ENCODE data around the gene RPS16. TPM values are rescaled to one million over a fixed set of nuclear protein-coding genes. Genes with fewer than 3 reads are reported as not detected.
A peak's percentile ranks its signal among the peaks of the same experiment; 100 is the strongest.

The RPS16 gene
- total and polyA plus RNA-seq, 2 donors (not counting 1 experiment from before 2014, with no cell fraction given) = 3,910 to 6,448 TPM

DNA sequence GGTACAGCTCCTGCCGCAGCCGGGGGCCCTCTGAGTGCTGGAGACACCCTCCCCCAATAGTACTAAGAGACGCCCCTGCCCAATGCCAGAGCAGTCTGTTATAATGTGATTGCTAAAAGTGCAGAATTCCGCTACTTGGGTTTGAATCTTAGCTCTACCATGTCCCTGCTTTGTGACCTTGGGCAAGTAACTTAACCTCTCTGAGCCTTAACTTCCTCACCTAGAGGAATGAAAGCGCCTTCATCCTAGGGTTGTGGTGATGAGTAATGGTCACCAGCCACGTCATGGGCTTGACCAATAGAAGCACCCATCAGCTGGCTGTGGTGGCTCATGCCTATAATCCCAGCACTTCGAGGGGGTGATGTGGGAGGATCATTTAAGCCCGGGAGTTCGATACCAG is 16.7 kb downstream of the RPS16 start:
- no peaks in the 10 kb centered on the region for H3K27me3 ChIP-seq (replicated peaks in 1 of 4; ENCODE audit: control extremely low read depth in 1 of 4, control insufficient read depth in 3 of 4, insufficient read depth in 4 of 4, low read length in 3 of 4)
- no peak overlapping the region for H3K27ac ChIP-seq (ENCODE audit: low read length in 2 of 2)
- no peak for DNase-seq
- H4K20me1 ChIP-seq (ENCODE audit: control insufficient read depth, insufficient read depth, low read length, poor library complexity, severe bottlenecking) = no peaks in the 10 kb centered on the region
- H3K36me3 ChIP-seq (replicated peaks in 1 of 2; ENCODE audit: control extremely low read depth in 1 of 2, control insufficient read depth in 1 of 2, extremely low read depth in 1 of 2, insufficient read depth in 2 of 2, low read length in 1 of 2) = peaks cover 0 to 38% of the 10 kb centered on the region in 2 experiments
- peaks cover 0 to 2% (median 0%) of the 10 kb centered on the region in 3 donors for H3K9me3 ChIP-seq (ENCODE audit: control extremely low read depth in 1 of 3, control insufficient read depth in 2 of 3, insufficient read depth in 1 of 3, low read length in 2 of 3)
- WGBS (ENCODE audit: insufficient coverage) = 89% methylated on average over 4 of the region's 9 CpGs
- Mint-ChIP-seq H3K9me3 (ENCODE audit: insufficient read depth) (no peaks in the 10 kb centered on the region), H3K4me1 (peaks cover 17% of the 10 kb centered on the region), H3K27me3 (no peaks in the 10 kb centered on the region), H3K27ac (no peak overlapping the region), H3K4me3 (no peak overlapping the region)
- intact Hi-C loops (cut with micrococcal nuclease) = no loop called here
- H3K4me1 ChIP-seq (ENCODE audit: control insufficient read depth in 2 of 2, insufficient read depth in 2 of 2, low read length in 2 of 2) = peaks cover 3 to 4% of the 10 kb centered on the region in 2 donors
- CTCF ChIA-PET = interaction anchor here (1.1 to 2.6 kb wide), 2 partner anchors 9 to 17 kb away, joined by 3 to 14 read pairs; partner anchors contain the start of gene RPS16
- H2AFZ ChIP-seq (ENCODE audit: insufficient read depth, low read depth, low read length, poor library complexity, severe bottlenecking) = no peak overlapping the region
- no peaks in the 10 kb centered on the region for H3K79me2 ChIP-seq (ENCODE audit: control insufficient read depth, insufficient read depth, low read length)
- no peak overlapping the region for H3K4me3 ChIP-seq (ENCODE audit: control extremely low read depth in 1 of 5, extremely low read depth in 1 of 5, insufficient read depth in 1 of 5, low read depth in 2 of 5, low read length in 4 of 5)
- no peak overlapping the region for H3K9ac ChIP-seq (ENCODE audit: low read length)
- POLR2A ChIA-PET = interaction anchor here (3.5 kb wide), 1 partner anchor 17 kb away, joined by 9 read pairs; the partner anchor contains the start of gene RPS16
- TF ChIP-seq, protein P1, sequence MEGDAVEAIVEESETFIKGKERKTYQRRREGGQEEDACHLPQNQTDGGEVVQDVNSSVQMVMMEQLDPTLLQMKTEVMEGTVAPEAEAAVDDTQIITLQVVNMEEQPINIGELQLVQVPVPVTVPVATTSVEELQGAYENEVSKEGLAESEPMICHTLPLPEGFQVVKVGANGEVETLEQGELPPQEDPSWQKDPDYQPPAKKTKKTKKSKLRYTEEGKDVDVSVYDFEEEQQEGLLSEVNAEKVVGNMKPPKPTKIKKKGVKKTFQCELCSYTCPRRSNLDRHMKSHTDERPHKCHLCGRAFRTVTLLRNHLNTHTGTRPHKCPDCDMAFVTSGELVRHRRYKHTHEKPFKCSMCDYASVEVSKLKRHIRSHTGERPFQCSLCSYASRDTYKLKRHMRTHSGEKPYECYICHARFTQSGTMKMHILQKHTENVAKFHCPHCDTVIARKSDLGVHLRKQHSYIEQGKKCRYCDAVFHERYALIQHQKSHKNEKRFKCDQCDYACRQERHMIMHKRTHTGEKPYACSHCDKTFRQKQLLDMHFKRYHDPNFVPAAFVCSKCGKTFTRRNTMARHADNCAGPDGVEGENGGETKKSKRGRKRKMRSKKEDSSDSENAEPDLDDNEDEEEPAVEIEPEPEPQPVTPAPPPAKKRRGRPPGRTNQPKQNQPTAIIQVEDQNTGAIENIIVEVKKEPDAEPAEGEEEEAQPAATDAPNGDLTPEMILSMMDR (IDR thresholded peaks at IDR 0.05) = no peak
- no peak for TF ChIP-seq EZH2 (IDR thresholded peaks at IDR 0.05; ENCODE audit: borderline replicate concordance, insufficient read depth, low read depth, low read length, poor library complexity, severe bottlenecking)
- ATAC-seq (ENCODE audit: low read depth) = no peak
- no peak overlapping the region for H3K4me2 ChIP-seq (replicated peaks; ENCODE audit: low read depth, low read length, poor library complexity, severe bottlenecking)

DNA sequence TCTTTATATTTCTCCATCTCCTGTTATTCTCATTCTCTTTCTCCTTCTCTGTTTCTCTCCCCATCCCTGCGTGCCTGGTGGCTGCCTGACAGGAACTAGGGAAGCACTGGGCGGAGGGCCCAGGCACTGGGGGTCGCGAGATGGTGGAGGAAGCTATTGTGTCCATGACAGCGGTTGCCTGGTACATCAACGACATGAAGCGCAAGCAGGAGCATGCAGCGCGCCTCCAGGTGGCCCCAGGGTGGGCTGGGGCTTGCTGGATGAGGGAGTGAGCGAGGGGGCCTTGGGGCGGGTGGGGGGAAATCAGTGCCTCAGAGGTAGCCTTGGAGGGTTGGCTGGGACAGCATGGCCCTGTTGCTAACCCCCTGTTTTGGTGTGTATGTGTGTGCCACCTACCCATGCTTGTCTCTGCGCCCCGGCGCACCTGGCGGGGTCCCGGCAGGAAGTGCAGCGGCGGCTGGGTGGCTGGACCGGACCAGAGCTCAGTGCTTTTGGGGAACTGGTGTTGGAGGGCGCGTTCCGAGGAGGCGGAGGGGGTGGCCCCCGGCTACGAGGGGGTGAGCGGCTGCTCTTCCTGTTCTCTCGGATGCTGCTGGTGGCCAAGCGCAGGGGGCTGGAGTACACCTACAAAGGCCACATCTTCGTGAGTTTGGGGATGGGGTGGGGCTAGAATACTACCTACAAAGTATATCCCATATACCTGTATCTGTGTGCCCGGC is 18.1 kb downstream of the RPS16 start:
- ChIA-PET POLR2A (interaction anchor here (0.6 to 1.1 kb wide), 2 partner anchors 10 to 12 kb away, joined by 5 to 7 read pairs; no protein-coding TSS in a partner anchor), CTCF (interaction anchor here (2.6 kb wide), 1 partner anchor 10 kb away, joined by 14 read pairs; no protein-coding TSS in a partner anchor)
- Histone ChIP-seq H4K20me1 (ENCODE audit: control insufficient read depth, insufficient read depth, low read length, poor library complexity, severe bottlenecking) (no peaks in the 10 kb centered on the region), H3K79me2 (ENCODE audit: control insufficient read depth, insufficient read depth, low read length) (peaks cover 5% of the 10 kb centered on the region), H3K9me3 (ENCODE audit: control extremely low read depth in 1 of 3, control insufficient read depth in 2 of 3, insufficient read depth in 1 of 3, low read length in 2 of 3) (peaks cover 0 to 2% (median 0%) of the 10 kb centered on the region in 3 donors), H2AFZ (ENCODE audit: insufficient read depth, low read depth, low read length, poor library complexity, severe bottlenecking) (no peak overlapping the region), H3K4me2 (replicated peaks; ENCODE audit: low read depth, low read length, poor library complexity, severe bottlenecking) (no peak overlapping the region), H3K4me3 (ENCODE audit: control extremely low read depth in 1 of 5, extremely low read depth in 1 of 5, insufficient read depth in 1 of 5, low read depth in 2 of 5, low read length in 4 of 5) (no peak overlapping the region), H3K4me1 (ENCODE audit: control insufficient read depth in 2 of 2, insufficient read depth in 2 of 2, low read length in 2 of 2) (peaks cover 7 to 13% of the 10 kb centered on the region in 2 donors), H3K9ac (ENCODE audit: low read length) (no peak overlapping the region), H3K27ac (ENCODE audit: low read length in 2 of 2) (peak overlapping the region in 1 of 2 donors; percentile 30), H3K27me3 (replicated peaks in 1 of 4; ENCODE audit: control extremely low read depth in 1 of 4, control insufficient read depth in 3 of 4, insufficient read depth in 4 of 4, low read length in 3 of 4) (no peaks in the 10 kb centered on the region), H3K36me3 (replicated peaks in 1 of 2; ENCODE audit: control extremely low read depth in 1 of 2, control insufficient read depth in 1 of 2, extremely low read depth in 1 of 2, insufficient read depth in 2 of 2, low read length in 1 of 2) (peaks cover 0 to 29% of the 10 kb centered on the region in 2 experiments)
- ATAC-seq (ENCODE audit: low read depth) (no peak), DNase-seq (no peak)
- no peak for TF ChIP-seq EZH2 (IDR thresholded peaks at IDR 0.05; ENCODE audit: borderline replicate concordance, insufficient read depth, low read depth, low read length, poor library complexity, severe bottlenecking)
- TF ChIP-seq, protein P1 (IDR thresholded peaks at IDR 0.05) = no peak
- Mint-ChIP-seq H3K4me1 (peaks cover 22% of the 10 kb centered on the region), H3K9me3 (ENCODE audit: insufficient read depth) (no peaks in the 10 kb centered on the region), H3K27ac (peak overlapping the region; percentile 78), H3K4me3 (peak overlapping the region; percentile 16), H3K27me3 (no peaks in the 10 kb centered on the region)
- intact Hi-C loops (cut with micrococcal nuclease) = no loop called here
- WGBS (ENCODE audit: insufficient coverage) = 74% methylated on average over 21 of the region's 30 CpGs
